ENCODE measurements around the gene BCL11B. TPM values are rescaled to one million over a fixed set of nuclear protein-coding genes. Genes with fewer than 3 reads are reported as not detected.
A peak's percentile ranks its signal among the peaks of the same experiment; 100 is the strongest.

Gene BCL11B
- total and polyA plus RNA-seq, 2 of the 8 experiments (the other 6 are each of a cell fraction or from before 2014, with no cell fraction given): 0.63 to 5.9 TPM

GRCh38 chr14:99157676-99158075 is 114.3 kb downstream of the BCL11B start:
- Histone ChIP-seq H3K14ac (ENCODE audit: insufficient read length) (no peak overlapping the region), H3K27me3 (replicated peaks in 1 of 4; ENCODE audit: control insufficient read depth in 3 of 4, extremely low read depth in 1 of 4, insufficient read depth in 3 of 4, low read length in 3 of 4) (no peaks in the 10 kb centered on the region)
- 97% methylated on average over 8 of the region's 8 CpGs; no CpG with 5 or more reads in 1 of the 2 experiments for WGBS, 2 experiments (ENCODE audit: extremely low coverage in 1 of 2, insufficient coverage in 1 of 2, insufficient read length in 1 of 2, insufficient replicate concordance in 2 of 2, low coverage in 1 of 2, low lambda C conversion rate in 2 of 2, missing lambda C conversion rate in 1 of 2)
- TF ChIP-seq SIN3A (conservative IDR thresholded peaks at IDR 0.05 in 1 of 2, IDR thresholded peaks at IDR 0.05 in 1 of 2; ENCODE audit: low read depth in 1 of 2, low read length in 2 of 2) (no peak), TBP (IDR thresholded peaks at IDR 0.05; ENCODE audit: low read depth, low read length) (no peak), SP4 (IDR thresholded peaks at IDR 0.05; ENCODE audit: low read length) (no peak), NRF1 (IDR thresholded peaks at IDR 0.05; ENCODE audit: low read depth, low read length) (no peak), ZNF274 (IDR thresholded peaks at IDR 0.05; ENCODE audit: borderline replicate concordance, extremely low read depth, low read length) (no peak), SIX5 (IDR thresholded peaks at IDR 0.05; ENCODE audit: low read depth, low read length) (no peak), USF2 (IDR thresholded peaks at IDR 0.05; ENCODE audit: low read length) (no peak), CBX8 (IDR thresholded peaks at IDR 0.05; ENCODE audit: borderline replicate concordance, low read depth, low read length) (no peak), MAFK (IDR thresholded peaks at IDR 0.05; ENCODE audit: low read depth, low read length) (no peak), SIRT6 (IDR thresholded peaks at IDR 0.05; ENCODE audit: low read length) (no peak)
- TF ChIP-seq, protein P1, sequence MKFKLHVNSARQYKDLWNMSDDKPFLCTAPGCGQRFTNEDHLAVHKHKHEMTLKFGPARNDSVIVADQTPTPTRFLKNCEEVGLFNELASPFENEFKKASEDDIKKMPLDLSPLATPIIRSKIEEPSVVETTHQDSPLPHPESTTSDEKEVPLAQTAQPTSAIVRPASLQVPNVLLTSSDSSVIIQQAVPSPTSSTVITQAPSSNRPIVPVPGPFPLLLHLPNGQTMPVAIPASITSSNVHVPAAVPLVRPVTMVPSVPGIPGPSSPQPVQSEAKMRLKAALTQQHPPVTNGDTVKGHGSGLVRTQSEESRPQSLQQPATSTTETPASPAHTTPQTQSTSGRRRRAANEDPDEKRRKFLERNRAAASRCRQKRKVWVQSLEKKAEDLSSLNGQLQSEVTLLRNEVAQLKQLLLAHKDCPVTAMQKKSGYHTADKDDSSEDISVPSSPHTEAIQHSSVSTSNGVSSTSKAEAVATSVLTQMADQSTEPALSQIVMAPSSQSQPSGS (IDR thresholded peaks at IDR 0.05; ENCODE audit: low read length): no peak
- TF ChIP-seq, protein P2, sequence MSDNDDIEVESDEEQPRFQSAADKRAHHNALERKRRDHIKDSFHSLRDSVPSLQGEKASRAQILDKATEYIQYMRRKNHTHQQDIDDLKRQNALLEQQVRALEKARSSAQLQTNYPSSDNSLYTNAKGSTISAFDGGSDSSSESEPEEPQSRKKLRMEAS (IDR thresholded peaks at IDR 0.05): no peak

More at GRCh38 chr14:99157676-99158075, 114.3 kb downstream of the BCL11B start:
- DNase-seq (ENCODE audit: low read depth in 1 of 2, low spot score in 2 of 2) (peak in 1 of 2 experiments; percentile 23), FAIRE-seq (no peak)
- Histone ChIP-seq H4K8ac (ENCODE audit: extremely low read depth, insufficient read depth, low read length) (no peak overlapping the region), H3K79me1 (ENCODE audit: low read depth, low read length) (no peaks in the 10 kb centered on the region), H3K9ac (replicated peaks in 1 of 4; ENCODE audit: extremely low read depth in 1 of 4, low read depth in 3 of 4, low read length in 3 of 4) (no peak overlapping the region), H2BK20ac (ENCODE audit: low read length) (no peak overlapping the region), H3K4me1 (replicated peaks in 1 of 4; ENCODE audit: control insufficient read depth in 3 of 4, insufficient read depth in 4 of 4, low read length in 3 of 4) (no peaks in the 10 kb centered on the region; a peak in 2 of 7 replicates), H3K4me3 (ENCODE audit: extremely low read depth in 1 of 4, insufficient read depth in 2 of 4, low read depth in 3 of 4, low read length in 4 of 4) (no peak overlapping the region), H3K23ac (ENCODE audit: insufficient read length) (no peak overlapping the region), H3K9me3 (ENCODE audit: insufficient read depth in 2 of 2, low read depth in 1 of 2, low read length in 1 of 2) (no peaks in the 10 kb centered on the region), H3K4ac (replicated peaks; ENCODE audit: insufficient read length, low read depth, low read length) (no peak overlapping the region), H3K36me3 (ENCODE audit: control insufficient read depth in 2 of 4, insufficient read depth in 4 of 4, low read length in 3 of 4) (no peaks in the 10 kb centered on the region), H2AK5ac (ENCODE audit: low read depth, low read length) (no peak overlapping the region), H2BK15ac (ENCODE audit: low read length) (no peak overlapping the region), H2BK12ac (ENCODE audit: low read depth, low read length) (no peak overlapping the region), H2BK5ac (ENCODE audit: low read depth, low read length) (no peak overlapping the region), H3K4me2 (ENCODE audit: insufficient read depth in 1 of 2, low read depth in 2 of 2, low read length in 2 of 2) (no peak overlapping the region), H2BK120ac (replicated peaks; ENCODE audit: low read depth, low read length) (no peak overlapping the region), H4K20me1 (replicated peaks in 1 of 2; ENCODE audit: control insufficient read depth in 1 of 2, insufficient read depth in 2 of 2, low read length in 2 of 2) (no peaks in the 10 kb centered on the region), H3K18ac (ENCODE audit: extremely low read depth, low read length) (no peak overlapping the region), H4K91ac (replicated peaks; ENCODE audit: insufficient read length, low read length) (no peak overlapping the region), H2AFZ (ENCODE audit: low read length) (no peak overlapping the region), H3K56ac (replicated peaks; ENCODE audit: insufficient read length, low read depth, low read length) (no peak overlapping the region), H3K79me2 (ENCODE audit: control insufficient read depth in 1 of 2, insufficient read depth in 2 of 2, low read length in 2 of 2) (no peaks in the 10 kb centered on the region), H3K23me2 (ENCODE audit: low read depth, low read length) (no peaks in the 10 kb centered on the region), H3K27ac (ENCODE audit: low read depth, low read length) (no peak overlapping the region), H4K5ac (ENCODE audit: insufficient read length, low read depth, low read length) (no peak overlapping the region)
- ChIA-PET POLR2A (ENCODE audit: partially characterized antibody) (no interaction called here), CTCF (ENCODE audit: partially characterized antibody) (interaction anchor here (2.5 kb wide), 1 partner anchor 17 kb away, joined by 8 read pairs; no protein-coding TSS in a partner anchor)

All from H1 (cell line).